Measurements from ENCODE around the gene FBXO46.
"Not testable (repeated sequence)": the region's sequence is repeated elsewhere in the genome, so short reads cannot be mapped to it uniquely, and the experiment has no call there.

The FBXO46 gene

DNA sequence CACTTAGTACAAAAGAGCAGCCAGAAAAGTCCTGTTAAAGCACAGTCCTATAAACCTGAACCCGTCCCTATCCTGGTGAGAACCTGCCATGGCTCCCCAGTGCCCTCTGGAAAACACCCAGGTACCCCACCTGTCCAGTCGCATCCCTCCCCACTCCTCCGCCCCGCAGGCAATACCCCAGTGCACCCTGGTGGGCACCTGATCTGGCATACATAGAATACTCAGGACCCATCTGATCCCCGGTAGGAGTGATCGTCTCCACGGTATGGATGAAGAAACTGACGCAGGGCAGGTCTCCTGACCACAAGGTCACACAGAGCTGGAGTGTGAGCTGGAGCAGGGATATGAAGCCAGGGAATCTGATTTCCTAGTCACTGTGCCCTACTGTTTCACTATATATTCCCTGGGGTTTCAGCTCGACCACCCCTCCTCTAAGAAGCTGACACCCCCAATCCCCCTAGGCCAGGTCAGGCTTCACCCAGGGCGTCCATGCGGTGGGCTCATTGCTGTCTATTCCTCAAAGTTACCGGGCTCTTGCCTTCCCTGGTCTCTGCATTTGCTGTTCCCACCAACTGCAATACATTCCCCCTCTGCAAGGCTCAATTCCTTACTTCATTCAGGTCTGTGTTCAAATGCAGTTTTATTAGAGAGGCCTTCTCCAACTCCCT lies 12.6 kb downstream of the FBXO46 start:
- DNase-seq = no peak

DNA sequence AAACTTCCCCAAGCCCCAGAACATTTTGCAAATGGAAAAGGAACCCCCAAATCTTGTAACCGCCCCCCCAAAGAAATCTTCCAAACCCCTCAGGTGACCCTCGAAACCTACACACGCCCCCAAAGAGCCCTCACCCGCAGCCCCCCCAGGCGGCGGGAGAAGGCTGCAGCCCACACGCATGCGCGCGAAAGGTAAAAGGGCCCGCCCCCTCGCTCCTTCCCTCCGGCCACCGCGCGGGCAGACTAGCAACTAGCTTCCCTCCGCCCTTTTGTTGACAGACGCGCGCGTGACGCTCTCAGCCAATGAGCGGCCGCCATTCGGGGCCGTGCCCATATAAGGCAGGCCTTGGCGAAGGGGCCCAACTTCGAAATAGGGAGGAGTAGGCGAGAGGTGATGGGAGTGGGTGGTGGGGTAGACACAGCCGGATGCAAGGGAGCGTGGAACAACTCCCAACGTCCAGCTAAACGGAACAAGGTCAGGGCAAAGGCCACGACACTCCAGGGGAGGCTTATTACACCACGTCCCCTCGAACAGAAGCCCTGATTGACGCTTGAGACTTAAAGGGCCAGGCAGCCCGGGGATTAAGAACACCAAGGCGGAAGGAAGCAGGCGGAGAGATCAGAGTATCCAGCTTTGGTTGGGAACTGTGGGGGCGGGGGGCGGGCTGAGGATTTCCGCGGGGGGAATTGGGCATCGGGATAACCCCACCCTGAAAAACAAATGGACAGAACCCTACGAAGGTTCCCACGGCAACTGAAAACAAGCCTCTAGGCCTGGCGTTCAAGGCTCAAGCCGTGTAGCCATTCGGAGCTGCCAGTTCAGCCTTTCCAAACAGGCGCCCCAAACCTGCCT lies 13.3 kb downstream of the FBXO46 start:
- peak; percentile 97 for DNase-seq

DNA sequence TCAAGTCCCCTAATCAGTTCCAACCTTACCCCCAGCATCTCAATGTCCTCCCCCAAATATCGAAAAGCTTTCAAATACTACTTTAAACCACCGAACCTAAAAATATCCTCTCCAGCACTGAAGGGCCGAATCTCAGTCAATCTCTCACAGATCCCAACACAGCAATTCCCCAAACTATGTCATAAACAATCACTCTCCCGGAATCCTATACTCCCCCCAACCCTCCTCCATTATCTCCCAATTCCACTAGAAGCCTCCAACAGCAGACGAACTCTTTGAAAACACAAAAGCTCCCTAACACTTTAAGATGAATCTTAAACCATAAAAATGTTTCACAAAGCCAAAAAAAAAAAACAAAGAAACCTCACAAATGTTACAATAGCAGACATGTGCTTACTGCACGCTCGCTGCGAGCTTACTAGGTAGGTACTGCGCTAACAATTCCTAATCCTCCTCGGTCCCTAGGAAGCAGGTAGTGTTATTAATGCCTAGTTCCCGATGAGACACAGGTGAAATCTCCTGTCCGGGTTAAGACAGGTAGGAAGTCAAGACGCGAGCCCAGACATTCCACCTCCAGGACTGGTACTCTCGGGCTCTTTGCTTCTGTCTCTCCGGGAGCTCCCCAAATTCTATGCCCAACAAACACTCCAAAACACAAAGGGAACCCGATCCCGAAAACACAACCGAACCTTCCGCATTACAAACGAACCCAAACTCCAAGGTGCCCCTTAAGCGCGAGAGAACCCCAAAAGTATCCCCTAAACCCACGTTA lies 14.2 kb downstream of the FBXO46 start:
- DNase-seq = no peak

DNA sequence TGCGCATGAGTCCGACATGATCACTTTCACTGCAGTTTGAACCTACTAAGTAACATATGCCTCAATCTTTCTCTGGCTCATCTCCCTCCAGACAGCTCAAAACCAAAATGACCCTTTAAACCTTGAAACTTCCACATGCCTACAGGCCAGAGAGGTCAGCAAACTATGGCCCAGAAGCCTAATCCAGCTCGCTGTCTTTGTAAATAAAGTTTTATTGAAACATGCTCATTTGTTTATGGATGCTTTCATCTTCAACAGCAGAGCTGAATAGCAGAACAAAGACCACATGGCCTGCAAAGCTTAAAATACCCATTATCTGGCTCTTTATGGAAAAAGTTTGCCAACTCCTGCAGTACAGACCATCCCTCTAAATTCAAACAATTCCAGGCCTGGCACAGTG lies 15.6 kb downstream of the FBXO46 start:
- DNase-seq = no peak

DNA sequence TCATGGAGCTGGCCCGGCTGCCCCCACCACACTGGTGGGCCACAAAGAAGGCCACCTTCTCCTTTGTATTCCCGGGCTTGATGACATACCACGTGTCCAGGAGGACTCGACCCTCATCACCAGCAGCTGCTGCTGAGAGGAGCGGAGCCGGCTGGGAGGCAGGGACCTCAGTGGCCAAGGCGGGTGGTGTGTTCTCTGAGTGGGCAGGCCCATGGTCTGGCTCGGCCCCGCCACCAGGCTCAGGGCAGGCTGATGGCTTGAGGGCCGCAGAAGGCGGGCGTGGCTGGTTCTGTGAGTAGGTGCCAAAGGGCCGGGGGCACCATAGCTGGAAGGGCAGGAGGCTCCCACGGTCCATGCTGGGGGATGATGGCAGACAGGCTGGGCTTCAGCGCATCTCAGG lies 17.6 kb downstream of the FBXO46 start:
- no peak for DNase-seq

DNA sequence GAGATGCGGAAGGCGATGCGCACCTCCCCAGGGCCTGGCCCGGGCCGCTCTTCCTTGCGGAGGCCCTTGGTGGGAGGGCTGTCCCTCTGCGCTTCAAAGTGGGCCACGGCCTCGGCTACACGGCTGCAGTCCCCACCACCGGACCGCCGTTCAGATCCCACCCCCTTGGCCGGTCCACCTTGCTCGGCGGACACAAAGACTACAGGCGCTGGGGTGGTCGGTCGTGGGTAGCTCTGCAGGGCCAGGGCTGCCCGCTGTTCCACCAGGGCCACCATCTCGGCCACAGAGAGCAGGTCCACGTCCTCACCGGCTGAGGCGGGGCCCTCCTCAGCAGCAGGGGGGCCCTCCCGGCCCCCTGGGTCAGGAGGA lies 18.0 kb downstream of the FBXO46 start:
- DNase-seq = no peak

DNA sequence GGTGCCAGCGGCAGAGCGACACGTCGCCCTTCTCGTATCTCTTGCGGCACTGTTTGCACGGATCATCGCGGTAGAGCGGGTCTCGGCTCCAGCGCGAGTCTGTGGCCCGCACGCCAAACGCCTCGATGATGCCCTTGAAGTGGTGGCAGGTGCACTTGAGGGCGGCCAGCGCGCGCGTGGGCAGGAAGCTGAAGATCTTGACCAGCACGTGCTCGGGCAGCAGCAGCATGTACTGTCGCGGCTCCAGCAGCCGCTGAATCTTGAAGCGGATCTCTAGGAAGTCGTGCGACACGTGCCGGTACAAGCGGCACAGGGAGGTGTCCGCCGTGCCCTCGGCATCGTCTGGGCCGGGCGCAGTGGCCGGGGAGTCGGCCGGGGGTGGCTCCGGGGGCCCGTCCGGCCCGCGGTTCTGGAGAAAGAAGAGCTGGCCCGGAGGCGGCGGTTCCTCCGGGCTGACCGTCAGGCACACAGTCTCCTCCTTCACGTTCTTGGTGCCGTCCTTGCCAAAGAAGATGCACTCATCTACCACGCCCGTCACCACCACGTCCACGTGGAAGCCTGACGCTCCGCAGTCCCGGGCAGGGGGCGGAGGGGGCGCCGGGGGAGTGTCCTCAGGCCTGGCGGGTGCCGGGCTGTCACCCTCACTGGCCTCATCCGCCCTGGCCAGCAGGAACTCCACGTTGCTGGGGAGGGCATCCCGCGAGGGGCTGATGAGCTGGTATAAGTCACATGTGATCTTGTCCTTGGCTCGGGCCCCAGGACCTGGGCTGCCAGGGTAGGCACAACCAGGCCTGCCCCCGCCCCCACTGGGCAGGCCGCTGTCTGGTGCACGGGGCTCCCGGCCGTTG lies 18.6 kb downstream of the FBXO46 start:
- no peak for DNase-seq

DNA sequence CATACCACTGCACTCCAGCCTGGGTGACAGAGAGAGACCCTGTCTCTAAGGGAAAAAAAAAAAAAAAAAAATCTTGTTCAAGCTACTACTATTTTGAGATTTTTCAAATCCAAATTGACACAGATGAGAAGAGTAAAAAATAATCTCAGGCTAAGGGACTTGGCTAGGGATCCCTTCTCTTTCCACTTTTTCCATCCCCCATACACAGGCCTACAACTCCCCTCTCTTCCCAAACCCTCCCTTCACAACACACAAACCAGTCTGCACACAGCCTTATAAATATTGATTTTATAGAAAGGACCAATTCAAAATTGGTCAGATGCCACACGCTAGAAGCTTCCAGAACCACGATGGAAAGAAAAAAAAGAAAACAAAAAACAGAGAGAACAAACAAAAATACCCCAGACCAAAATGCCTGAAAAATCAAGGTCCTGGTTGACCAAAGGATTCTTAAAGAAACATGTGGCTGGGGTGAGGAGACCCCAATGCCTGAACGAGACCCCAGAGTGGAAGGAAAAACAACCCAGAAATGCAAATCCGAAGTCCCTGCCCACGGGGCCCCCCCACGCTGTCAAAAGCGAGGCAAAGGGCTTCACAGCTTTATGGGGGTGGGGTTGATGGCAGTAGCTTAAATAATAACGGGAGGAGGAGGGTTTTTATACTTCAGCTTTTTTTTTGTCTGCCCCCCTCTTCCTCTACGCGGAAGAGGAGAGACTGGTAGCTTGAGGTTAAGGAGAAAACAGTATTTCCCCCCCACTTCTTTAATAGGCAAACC lies 20.2 kb downstream of the FBXO46 start:
- DNase-seq = no peak

DNA sequence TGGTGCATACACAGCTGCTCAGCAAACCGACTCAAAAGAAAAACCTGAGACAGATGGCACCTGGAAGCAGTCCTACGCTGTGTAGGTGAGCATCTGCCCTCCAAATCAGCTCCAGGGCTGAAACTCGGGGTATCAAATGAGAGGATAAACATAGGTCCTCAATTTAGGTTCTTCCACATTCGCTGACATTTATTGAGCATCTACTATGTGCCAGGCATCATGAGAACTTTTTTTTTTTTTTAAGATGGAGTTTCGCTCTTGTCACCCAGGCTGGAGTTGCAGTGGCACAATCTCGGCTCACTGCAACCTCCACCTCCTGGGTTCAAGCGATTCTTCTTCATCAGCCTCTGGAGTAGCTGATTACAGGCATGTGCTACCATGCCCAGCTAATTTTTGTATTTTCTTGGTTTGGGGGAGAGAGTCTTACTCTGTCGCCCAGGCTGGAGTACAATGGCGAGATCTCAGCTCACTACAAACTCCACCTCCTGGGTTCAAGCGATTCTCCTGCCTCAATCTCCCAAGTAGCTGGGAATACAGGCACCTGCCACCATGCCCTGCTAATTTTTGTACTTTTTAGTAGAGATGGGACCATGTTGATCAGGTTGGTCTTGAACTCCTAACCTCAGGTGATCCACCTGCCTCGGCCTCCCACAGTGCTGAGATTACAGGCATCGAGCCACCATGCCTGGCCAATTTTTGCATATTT lies 24.8 kb downstream of the FBXO46 start:
- no peak for DNase-seq

DNA sequence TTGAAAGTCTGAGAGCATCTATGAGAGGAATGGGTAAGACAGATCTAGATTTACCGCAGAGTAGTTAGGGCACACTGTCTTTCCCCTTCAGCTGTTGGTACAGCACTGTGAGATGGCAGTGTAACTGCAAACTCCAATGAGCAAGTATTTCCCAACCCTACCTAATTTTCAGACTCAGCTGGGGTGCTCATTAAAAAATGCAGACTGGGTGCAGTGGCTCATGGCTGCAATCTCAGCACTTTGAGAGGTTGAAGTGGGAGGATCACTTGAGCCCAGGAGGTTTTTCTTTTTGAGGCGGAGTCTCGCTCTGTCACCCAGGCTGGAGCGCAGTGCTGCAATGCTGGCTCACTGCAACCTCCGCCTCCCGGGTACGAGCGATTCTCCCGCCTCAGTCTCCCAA lies 25.6 kb downstream of the FBXO46 start:
- DNase-seq = no peak

DNA sequence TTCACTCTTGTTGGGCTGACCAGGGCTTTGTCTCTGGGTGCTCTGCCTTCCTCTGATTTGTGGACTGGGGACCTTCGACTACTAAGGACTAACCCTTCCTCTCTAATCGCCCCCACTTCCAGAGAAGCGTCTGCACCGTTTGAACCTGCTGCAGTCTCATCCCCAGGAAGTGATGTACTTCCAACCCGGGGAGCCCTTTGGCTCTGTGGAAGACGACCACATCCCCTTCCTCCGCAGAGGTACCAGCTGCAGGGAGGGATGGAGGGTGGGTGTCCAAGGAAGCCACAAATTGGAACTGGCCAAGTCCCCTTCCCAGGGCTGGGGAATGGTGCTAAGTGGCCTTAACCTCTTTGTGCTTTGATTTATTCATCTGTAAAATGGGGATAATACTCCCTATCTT lies 29.0 kb downstream of the FBXO46 start:
- DNase-seq = no peak

DNA sequence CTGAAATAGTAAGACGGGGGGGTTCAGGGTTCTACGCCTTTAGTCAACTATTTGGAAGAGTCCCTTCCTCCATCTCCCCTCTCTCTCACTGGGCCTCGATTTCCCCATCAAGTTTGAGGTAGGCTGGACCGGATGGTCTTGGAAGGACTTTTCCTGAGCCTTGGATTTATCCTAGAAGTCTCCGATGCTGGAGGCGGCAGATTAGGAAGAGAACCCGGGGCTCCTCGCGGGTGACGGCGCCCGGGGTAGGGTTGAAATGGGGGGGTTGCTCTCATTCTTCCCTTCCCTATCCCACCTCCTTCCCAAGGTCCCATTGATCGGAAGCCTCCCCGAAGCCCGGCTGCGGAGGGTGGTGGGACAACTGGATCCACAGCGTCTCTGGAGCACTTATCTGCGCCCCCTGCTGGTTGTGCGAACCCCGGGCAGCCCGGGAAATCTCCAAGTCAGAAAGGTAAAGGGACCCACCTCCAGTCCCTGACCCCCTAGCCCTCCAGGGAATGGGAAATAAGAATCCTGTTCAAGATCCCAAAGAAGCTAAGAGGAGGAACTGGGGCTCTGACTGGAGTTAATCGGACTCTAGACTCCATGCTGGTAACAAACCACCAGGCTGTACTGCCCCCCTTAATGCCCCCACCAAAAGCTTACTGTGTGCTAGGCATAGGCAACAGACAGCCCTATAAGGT lies 37.4 kb downstream of the FBXO46 start:
- peak; percentile 68 for DNase-seq

DNA sequence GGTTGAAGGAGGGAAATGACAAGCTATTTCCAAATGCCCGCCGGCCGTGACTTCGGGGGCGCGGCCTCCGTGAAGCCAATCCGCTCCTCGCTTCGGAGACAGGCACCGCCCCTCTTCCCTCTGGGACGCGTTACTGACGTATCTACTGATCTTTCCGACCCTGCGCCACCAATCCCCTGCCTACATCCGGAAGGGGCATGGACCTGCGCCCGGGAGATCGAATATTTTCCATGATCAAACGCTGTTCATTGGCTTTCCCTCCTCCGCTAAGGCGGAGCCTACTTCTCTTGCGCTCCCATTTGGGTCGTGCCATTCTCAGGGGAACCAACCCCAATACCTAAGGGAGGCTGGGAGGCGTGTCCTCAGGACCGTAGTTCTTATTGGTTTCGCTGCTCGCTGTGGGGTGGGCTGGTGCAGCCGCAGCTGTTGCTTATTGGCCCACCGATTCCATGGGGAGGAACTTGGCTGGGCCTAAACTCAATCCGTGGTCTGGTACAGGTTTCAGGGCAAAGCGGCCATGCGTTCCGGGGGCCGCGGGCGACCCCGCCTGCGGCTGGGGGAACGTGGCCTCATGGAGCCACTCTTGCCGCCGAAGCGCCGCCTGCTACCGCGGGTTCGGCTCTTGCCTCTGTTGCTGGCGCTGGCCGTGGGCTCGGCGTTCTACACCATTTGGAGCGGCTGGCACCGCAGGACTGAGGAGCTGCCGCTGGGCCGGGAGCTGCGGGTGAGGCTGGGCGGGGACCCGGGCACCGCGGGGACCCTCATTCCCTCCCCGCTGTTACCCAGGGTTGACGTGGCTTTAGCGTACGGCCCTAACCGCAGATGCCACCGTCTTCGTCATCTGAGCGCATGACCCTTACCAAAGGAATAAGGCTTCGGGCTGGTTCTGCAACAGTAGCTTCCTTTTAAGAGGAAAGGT lies 38.2 kb downstream of the FBXO46 start, which contains the start of gene QPCTL:
TSS of gene QPCTL (plus strand) at position 480 of the 919 bp plus-strand sequence. CDS start at position 518, 38 bp downstream.
- peak; percentile 95 for DNase-seq

DNA sequence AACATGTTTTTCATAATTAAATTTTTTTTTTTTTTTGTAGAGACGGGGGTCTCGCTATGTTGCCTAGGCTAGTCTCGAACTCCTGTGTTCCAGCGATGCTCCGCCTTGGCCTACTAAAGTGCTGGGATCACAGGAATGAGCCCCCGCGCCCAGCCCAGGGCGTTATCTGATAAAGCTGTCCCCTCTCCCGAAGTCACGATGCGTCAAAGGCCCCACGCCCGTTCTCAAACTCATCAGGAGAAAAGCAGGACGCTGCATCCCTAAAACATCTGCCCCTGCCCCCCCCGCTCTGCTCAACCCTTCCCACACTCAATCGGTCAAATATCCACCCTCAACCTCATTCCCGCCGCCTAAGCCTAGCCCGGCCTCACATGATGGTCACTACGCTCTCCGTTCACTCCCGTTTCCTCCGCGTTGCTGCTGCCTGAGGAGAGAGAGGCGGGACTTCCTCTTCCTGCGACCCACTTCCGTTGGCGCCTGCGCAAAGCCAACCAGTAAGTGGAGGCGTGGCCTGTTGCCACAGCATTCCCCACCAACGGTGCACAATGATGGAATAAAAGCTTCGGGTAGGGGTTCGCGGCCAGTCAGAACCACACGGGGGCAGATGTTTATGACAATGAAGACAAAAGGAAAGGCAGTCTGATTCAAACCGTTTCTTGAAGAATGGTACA lies 39.0 kb downstream of the FBXO46 start, which contains the start of gene SNRPD2:
TSS of gene SNRPD2 (minus strand) at position 438 of the 671 bp plus-strand sequence. CDS start at position 373, 65 bp downstream.
- peak; percentile 89 for DNase-seq

DNA sequence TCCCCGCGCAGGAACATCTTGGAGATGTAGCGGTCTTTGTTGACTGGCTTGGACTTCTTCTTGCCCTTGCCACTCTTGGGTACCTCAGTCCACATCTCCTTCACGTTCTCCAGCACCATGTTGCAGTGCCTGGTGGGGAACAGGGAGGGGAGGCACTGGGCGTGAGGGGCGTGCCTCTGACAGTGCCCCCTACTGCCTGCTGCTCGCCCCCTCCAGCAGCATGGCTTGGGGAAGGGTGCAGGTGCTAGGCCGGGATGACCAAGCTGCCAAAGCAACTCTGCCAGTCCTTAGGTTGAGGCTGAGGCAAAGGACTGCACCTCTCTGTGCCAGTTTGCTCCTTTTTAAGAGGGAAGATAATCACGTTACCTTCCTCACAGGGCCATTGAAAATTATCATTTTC lies 43.1 kb downstream of the FBXO46 start:
- DNase-seq = no peak

DNA sequence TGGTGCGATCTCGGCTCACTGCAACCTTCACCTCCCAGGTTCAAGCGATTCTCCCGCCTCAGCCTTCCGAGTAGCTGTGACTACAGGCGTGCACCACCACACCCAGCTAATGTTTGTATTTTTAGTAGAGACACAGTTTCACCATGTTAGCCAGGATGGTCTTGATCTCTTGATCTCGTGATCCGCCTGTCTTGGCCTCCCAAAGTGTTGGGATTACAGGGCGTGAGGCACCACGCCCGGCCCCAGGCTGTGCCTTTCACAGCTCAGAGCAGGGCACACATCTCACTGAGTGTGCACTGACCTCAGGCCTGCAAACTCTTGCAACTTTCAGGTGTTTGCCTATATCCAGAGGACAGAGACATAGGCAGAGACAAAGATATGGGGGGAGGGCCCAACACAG lies 45.7 kb downstream of the FBXO46 start:
- not testable (repeated sequence) for DNase-seq

DNA sequence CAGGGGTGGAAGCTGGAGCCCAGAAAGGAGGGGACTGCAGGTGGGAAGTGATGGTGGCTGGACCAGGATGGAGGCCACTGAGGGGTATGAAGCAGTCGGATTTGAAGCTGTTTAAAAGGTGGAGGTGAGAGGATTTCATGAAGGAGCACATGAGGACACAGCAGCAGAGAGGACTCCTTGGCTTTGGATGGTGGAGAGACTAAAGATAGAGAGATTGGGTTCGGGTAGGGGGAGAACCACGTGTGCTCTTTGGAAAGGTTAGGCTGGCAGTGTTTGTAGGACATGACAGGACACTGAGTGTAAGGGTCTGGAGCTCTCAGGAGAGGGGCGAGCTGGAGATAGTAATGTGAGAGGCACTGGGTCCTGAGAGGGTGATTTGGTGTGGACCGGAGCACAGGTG lies 47.8 kb downstream of the FBXO46 start:
- DNase-seq = no peak

DNA sequence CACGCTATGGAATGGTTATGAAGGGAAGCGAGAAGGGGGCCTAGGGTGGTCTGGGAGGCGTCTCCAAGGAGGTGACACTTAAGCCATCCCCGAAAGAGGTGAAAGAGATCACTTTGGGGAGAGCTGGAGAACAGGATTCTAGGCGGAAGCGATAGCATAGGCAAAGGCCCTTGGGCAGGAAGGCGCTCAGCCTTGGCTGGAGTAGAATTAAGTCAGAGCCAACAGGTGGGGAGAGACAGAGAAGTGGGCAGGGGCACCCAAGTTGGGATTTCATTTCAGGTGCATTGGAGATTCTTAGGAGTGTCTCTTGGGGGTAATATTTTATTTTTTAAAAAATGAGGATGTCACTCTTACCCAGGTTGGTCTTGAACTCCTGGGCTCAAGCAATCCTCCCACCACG lies 48.6 kb downstream of the FBXO46 start:
- DNase-seq = no peak

Data from effector CD4-positive, alpha-beta T cell (primary cell).